Effector memory CD4-positive, alpha-beta T cell (primary cell): ENCODE measurements around the gene SFMBT2.

ENCODE experiments used
- DNase-seq, 3 donors: peaks; one replicate each; pipeline ENCODE4 v3.0.0-alpha.2; 2020
- H3K27ac ChIP-seq: 2 replicates; pipeline ENCODE4 v1.7.0; 2013; ENCODE audit warnings: mild to moderate bottlenecking, low read length, moderate library complexity; ENCODE audit not compliant: insufficient read depth, poor library complexity, severe bottlenecking
- H3K27me3 ChIP-seq: replicated peaks from 2 replicates; pipeline ENCODE4 v1.7.0; 2013; ENCODE audit warnings: mild to moderate bottlenecking, low read length; ENCODE audit not compliant: insufficient read depth, control insufficient read depth, poor library complexity, severe bottlenecking
- H3K36me3 ChIP-seq: 2 replicates; pipeline ENCODE4 v1.7.0; 2013; ENCODE audit warnings: mild to moderate bottlenecking, low read length, moderate library complexity; ENCODE audit not compliant: control insufficient read depth, insufficient read depth
- H3K4me1 ChIP-seq: 2 replicates; pipeline ENCODE4 v1.7.0; 2013; ENCODE audit warnings: low read length, mild to moderate bottlenecking; ENCODE audit not compliant: control insufficient read depth, insufficient read depth, poor library complexity, severe bottlenecking
- H3K4me3 ChIP-seq: 2 replicates; pipeline ENCODE4 v1.7.0; 2013; ENCODE audit warnings: low read length, low read depth, mild to moderate bottlenecking; ENCODE audit not compliant: insufficient read depth, poor library complexity, severe bottlenecking
- H3K9me3 ChIP-seq: 2 replicates; pipeline ENCODE4 v1.7.0; 2013; ENCODE audit warnings: mild to moderate bottlenecking, low read length, moderate library complexity; ENCODE audit not compliant: control insufficient read depth

SFMBT2 gene

GRCh38 chr10:7152341-7152740 is 258.5 kb downstream of the SFMBT2 start:
- no peaks in the 10 kb centered on the region for H3K36me3 ChIP-seq
- DNase-seq = no peak
- H3K4me3 ChIP-seq = no peak overlapping the region
- H3K27me3 ChIP-seq = no peaks in the 10 kb centered on the region
- no peaks in the 10 kb centered on the region for H3K9me3 ChIP-seq
- no peak overlapping the region for H3K27ac ChIP-seq
- H3K4me1 ChIP-seq = no peaks in the 10 kb centered on the region

DNA sequence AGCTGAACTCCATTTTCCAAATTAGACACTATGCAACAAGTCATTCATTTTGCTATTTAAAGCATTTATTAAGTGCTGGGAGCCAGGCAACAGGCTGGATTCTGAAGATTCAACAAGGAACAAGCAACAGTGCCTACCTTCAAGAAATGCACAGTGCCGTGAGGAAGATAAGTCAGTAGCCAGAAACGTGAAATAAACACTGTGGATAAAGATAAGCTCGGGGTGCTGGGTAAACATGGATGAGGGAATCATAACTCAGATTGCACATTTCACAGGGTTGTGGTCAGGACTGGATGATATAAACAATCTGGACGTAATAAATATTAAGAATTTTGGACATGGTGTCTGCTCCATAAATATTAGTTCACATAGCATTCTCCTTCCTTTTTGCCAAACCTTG is 259.3 kb downstream of the SFMBT2 start:
- Histone ChIP-seq H3K9me3 (no peaks in the 10 kb centered on the region), H3K36me3 (no peaks in the 10 kb centered on the region), H3K27ac (no peak overlapping the region), H3K27me3 (no peaks in the 10 kb centered on the region), H3K4me1 (no peaks in the 10 kb centered on the region), H3K4me3 (no peak overlapping the region)
- DNase-seq = no peak

- H3K4me3 ChIP-seq = no peak overlapping the region
- H3K4me1 ChIP-seq = no peaks in the 10 kb centered on the region
- no peaks in the 10 kb centered on the region for H3K36me3 ChIP-seq
- H3K27me3 ChIP-seq = no peaks in the 10 kb centered on the region
- H3K9me3 ChIP-seq = no peaks in the 10 kb centered on the region
- no peak for DNase-seq
- no peak overlapping the region for H3K27ac ChIP-seq
These were observed 260.5 kb downstream of the SFMBT2 start for GRCh38 chr10:7150349-7150748.

GRCh38 chr10:7146189-7146588 is 264.6 kb downstream of the SFMBT2 start:
- H3K4me1 ChIP-seq = no peaks in the 10 kb centered on the region
- no peak overlapping the region for H3K4me3 ChIP-seq
- H3K27ac ChIP-seq = no peak overlapping the region
- no peaks in the 10 kb centered on the region for H3K36me3 ChIP-seq
- no peak for DNase-seq
- H3K9me3 ChIP-seq = no peaks in the 10 kb centered on the region
- H3K27me3 ChIP-seq = no peaks in the 10 kb centered on the region

DNA sequence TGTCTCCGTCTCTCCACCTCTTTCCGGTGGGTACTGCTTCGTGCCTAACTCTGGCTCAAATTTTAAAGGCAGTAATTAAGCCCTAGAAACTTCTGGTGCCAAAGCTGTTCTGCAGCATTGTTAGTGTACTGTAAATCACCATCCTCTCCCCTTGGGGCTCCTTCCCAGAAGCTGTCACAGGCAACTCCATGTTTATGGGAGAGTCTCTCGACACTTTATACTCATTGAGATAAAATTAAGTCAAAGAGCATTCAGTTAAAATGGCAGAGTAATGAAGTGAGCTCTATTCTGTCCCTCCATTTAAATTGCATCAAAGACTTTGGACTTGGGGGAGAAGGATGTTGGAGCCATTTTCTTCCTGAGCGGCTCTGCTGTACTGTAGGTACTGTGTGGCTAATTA is 274.8 kb downstream of the SFMBT2 start:
- Histone ChIP-seq H3K27me3 (no peaks in the 10 kb centered on the region), H3K9me3 (no peaks in the 10 kb centered on the region), H3K27ac (no peak overlapping the region), H3K4me3 (no peak overlapping the region), H3K4me1 (no peaks in the 10 kb centered on the region), H3K36me3 (no peaks in the 10 kb centered on the region)
- DNase-seq = no peak

DNA sequence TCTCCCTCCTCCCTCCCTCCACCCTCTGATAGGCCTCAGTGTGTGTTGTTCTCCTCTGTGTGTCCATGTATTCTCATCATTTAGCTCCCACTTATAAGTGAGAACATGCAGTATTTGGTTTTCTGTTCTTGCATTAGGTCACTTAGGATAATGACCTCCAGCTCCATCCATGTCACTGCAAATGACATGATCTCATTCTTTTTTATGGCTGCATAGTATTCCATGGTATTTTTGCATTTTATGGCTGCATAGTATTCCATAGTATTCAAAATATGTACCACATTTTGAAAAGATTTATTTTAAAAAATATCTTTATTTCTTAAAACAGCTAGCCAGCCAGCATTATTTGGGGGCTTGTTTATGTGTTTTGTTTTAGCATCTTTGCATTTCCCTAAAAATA is 275.6 kb downstream of the SFMBT2 start:
- Histone ChIP-seq H3K4me1 (no peaks in the 10 kb centered on the region), H3K9me3 (no peaks in the 10 kb centered on the region), H3K27me3 (no peaks in the 10 kb centered on the region), H3K36me3 (no peaks in the 10 kb centered on the region), H3K27ac (no peak overlapping the region), H3K4me3 (no peak overlapping the region)
- DNase-seq = no peak

GRCh38 chr10:7134448-7134847 is 276.4 kb downstream of the SFMBT2 start:
- Histone ChIP-seq H3K36me3 (no peaks in the 10 kb centered on the region), H3K27ac (no peak overlapping the region), H3K9me3 (no peaks in the 10 kb centered on the region), H3K27me3 (no peaks in the 10 kb centered on the region), H3K4me3 (no peak overlapping the region), H3K4me1 (no peaks in the 10 kb centered on the region)
- no peak for DNase-seq

DNA sequence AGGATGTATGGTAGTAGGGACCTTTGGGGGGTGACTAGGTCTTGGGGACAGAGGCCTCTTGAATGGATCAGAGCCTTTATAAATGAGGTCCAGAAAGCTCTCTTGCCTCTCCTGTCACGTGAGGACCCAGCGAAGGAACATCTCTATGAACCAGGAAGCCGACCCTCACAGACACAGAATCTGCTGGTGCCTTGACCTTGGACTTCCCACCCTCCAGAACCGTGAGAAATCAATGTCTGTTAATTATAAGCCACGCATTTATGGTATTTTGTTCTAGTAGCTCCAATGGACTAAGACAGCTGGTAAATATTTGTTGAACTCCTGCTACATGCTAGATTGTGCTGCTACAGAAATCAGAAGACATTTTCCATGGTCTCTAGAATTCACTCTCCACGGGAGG is 276.9 kb downstream of the SFMBT2 start:
- no peaks in the 10 kb centered on the region for H3K9me3 ChIP-seq
- no peak for DNase-seq
- H3K4me1 ChIP-seq = no peaks in the 10 kb centered on the region
- H3K4me3 ChIP-seq = no peak overlapping the region
- no peaks in the 10 kb centered on the region for H3K27me3 ChIP-seq
- no peaks in the 10 kb centered on the region for H3K36me3 ChIP-seq
- H3K27ac ChIP-seq = no peak overlapping the region

GRCh38 chr10:7133278-7133677 is 277.6 kb downstream of the SFMBT2 start:
- no peak overlapping the region for H3K27ac ChIP-seq
- no peaks in the 10 kb centered on the region for H3K36me3 ChIP-seq
- H3K4me1 ChIP-seq = no peaks in the 10 kb centered on the region
- H3K9me3 ChIP-seq = no peaks in the 10 kb centered on the region
- H3K27me3 ChIP-seq = no peaks in the 10 kb centered on the region
- no peak for DNase-seq
- no peak overlapping the region for H3K4me3 ChIP-seq

DNA sequence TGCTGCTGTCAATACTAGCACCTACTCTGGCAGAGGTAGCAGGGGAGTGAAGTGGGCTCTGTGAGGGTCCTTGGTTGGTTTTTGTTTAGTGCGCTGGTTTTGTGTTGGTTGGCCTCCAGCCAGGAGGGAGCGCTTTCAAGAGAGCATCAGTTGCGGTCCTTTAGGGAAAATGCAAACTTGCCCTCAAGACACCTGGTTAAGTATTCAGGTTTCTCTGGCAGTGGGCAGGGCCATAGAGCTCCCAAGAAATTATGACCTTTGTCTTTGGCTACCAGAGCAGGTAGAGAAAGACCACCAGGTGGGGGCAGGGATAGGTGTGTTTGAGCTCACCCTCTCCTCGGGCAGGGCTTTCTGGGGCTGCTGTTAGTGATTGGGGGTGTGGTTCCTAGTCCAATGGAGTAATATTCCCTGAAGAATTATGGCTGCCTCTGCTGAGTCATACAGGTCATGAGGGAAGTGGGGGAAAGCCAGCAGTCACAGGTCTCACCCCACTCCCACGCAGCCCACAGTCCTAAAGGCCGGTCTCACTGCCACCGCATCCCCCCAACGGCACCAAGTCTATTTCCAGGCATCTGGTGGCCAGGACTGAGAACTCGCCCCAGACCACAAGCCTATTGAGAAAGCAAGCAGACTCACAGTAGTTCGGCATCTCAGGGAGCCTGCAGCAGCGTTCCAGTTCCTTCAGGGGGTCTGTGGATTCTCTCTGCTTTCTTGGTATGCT is 280.5 kb downstream of the SFMBT2 start:
- no peak for DNase-seq
- Histone ChIP-seq H3K36me3 (no peaks in the 10 kb centered on the region), H3K27ac (no peak overlapping the region), H3K9me3 (no peaks in the 10 kb centered on the region), H3K4me3 (no peak overlapping the region), H3K4me1 (no peaks in the 10 kb centered on the region), H3K27me3 (no peaks in the 10 kb centered on the region)
